Stimulated activated CD4-positive, alpha-beta T cell treated with anti-CD3 and anti-CD28 coated beads, Interleukin-4, amount 100 ng/mL, for 4 hours (primary cell): ENCODE results near the gene ROCK1.

ENCODE experiments used
- DNase-seq, 2 experiments: peaks; one replicate each; pipeline ENCODE4 v3.0.0-alpha.2; 2020

The ROCK1 gene

GRCh38 chr18:21101172-21101571, 10.4 kb downstream of the ROCK1 start:
- no peak for DNase-seq

DNA sequence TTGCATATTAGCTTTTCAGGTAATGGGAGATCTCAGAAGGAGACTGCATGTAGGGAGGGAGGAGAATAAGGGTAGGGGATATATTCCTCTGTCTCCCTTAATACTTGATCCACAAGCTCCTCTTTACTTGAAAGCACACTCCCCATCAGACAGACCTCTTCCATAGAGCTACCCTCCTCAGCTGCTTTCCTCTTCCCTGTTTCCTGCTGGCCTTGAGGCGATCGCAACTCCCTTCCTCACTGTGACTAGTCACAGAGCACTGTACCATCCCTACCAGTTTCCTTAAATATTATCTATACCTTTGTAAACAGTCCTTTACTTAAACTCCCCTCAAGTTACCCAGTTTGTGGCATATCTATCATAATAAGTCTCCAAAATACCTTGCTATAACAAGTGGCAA, 10.9 kb downstream of the ROCK1 start:
- DNase-seq: no peak

- DNase-seq: no peak
Measured at GRCh38 chr18:21100146-21100545, 11.5 kb downstream of the ROCK1 start.

- DNase-seq: no peak
Measured at GRCh38 chr18:21099442-21099841, 12.2 kb downstream of the ROCK1 start.

- DNase-seq: no peak
Measured at GRCh38 chr18:21096760-21097159, 14.9 kb downstream of the ROCK1 start.

DNA sequence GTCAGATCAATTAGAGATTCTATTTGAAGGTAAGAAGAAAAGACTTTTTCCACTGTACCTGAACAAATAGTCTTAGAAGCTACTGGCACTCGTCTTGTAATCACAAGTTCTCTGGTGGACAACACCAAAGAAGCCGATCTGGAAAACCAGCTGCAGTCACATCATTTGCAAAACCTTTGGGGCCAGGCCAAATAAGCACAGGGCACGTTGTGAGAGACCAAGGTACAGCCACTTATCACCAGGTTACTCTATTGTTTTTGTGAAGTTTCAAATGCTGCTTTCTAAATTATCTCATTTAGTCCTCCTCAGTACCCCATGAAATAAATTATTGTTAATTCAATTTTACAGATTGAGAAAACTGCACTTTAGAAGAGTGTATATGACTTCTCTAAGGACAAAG, 18.5 kb downstream of the ROCK1 start:
- DNase-seq: no peak

- no peak for DNase-seq
Measured at GRCh38 chr18:21090680-21091079, 20.9 kb downstream of the ROCK1 start.

- DNase-seq: no peak
Measured at GRCh38 chr18:21085579-21086166, 25.9 kb downstream of the ROCK1 start.

DNA sequence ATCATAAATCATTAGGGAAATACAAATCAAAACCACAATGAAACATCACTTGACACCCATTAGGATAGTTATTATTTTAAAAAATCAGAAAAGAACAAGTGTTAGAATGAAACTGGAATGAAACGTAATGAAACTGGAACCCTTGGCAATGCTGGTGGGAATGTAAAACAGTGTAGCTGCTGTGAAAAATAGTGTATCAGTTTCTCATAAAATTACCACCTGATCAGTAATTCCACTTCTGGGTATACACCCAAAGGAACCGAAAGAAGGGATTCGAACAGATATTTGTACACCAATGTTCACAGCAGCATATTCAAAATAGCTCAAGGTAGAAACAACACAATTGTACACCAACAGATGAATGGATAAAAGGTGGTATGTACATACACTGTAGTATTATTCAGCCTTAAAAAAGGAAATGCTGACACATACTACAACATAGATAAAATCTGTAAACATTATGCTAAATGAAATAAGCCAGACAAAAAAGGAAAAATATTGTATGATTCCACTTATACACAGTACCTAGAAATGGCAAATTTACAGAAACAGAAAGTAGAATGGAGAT, 27.0 kb downstream of the ROCK1 start:
- DNase-seq: no peak

DNA sequence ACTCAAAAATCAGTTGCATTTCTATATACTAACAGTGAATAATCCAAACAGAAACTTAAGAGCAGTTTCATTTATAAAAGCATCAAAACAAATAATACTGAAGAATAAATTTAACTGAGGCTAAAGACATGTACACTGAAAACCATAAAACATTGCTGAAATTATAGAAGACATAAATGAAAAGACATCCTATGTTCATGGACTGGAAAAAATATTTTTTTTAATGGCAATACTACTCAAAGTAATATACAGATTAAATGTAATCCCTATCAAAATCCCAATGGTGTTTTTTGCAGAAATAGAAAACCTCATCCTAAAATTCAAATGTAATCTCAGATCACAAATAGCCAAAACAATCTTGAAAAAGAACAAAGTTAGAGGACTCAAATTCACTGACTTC, 28.6 kb downstream of the ROCK1 start:
- DNase-seq: no peak

DNA sequence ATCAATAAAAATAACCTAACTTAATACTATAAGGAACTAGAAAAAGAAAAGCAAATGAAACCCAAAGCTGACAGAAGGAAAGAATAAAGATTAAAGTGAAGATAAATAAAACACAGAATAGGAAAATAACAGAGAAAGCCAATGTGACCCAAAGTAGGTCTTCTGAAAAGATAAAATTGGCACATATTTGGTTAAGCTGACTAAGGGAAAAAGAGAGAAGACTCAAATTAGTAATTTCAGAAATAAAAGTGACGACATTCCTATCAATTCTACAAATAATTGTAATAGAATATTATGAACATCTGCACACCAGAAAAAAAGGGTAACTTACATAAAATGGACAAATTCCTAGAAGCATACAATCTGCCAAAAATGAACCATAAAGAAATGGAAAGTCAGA, 30.2 kb downstream of the ROCK1 start:
- DNase-seq: no peak

DNA sequence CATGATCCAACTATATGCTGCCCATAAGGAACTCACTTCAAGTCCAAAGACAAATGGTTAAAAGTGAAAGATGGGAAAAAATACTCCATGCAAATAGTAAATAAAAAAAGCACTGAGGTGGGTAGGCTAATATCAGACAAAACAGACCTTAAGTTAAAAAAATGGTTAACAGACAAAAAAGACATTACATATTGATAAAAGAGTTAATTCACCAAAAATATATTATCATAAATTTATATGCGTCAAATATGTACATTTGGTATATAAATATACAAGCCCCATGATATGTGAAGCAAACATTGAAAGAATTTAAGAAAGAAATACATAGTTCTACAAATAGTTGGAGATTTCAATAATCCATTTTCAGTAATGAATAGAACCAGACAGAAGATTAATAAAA, 31.0 kb downstream of the ROCK1 start:
- DNase-seq: no peak

DNA sequence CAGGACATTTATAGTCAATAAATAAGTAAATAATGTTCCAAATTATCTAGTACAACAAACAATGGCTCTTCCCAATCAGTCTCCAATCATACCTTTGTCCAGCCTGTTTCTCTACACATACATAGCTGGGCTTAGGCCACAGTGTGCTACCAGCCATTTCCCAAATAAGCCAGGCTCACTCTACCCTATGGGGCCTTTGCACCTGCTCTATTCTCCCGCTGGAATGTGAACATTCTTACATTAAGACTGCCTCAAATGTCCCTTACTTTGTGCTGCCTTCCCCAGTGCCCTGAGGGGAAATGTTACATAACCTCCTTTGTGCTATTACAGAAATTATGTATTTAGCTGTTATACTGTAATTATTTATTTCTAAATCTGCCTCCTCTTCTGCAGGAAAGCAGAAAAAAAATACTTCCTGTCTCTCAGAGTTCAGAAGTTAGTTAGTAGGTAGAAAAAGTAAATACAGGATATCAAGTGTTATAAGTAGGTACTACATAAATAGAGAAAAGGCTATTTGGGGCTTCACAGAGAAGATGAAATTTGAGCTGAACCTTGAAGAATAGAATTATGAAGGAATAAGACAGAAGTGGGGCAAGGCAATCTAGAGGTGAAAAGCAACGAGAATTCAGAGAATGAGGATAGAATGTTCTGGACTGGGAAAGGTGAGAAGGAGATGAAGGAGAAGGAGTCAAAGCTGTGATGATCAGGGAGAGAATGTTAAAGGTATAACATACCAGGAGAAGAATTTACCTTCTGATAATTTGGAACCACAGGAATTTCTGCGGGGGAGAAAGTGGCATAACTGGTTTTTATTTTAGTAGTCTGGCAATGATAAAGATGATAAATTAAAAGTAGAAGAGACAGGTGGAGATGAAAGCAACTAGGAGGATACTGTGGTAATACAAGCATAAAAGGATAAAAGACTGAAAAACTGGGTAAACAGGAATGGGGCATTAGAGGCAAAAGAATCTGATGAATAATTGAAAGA, 37.0 kb downstream of the ROCK1 start:
- DNase-seq: no peak

DNA sequence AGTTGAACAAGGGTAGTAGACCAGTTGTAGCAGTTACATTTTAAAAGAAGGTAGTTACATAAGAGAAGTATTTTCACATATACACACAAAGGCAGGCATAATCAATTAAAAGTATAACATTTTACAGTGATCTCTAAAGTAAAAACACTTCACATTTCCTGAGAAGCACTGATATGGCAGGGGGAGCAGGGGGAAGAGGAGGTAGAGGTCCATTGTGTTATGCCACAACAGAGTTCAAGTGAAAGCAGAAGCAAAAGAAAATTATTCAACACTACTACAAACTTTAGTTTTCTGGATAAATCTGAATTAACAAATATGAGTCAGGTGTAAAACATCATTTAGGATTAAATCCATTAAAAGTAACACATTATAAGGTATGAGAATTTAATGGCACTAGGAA, 38.4 kb downstream of the ROCK1 start:
- no peak for DNase-seq

DNA sequence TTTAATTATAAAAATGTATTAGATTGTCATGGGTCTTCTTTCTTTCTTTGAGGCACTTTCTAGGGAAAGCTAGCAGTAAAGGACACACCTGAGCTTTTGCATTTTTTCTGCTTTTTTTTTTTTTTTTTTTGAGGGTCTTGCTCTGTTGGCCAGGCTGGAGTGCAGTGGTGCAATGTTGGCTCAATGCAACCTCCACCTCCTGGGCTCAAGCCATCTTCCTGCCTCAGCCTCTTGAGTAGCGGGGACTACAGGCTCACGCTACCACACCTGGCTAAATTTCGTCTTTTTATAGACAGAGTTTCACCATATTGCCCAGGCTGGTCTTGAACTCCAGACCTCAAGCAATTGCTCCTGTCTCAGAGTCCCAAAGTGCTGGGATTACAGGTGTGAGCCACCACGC, 40.5 kb downstream of the ROCK1 start:
- DNase-seq: no peak

GRCh38 chr18:21069468-21069867, 42.1 kb downstream of the ROCK1 start:
- no peak for DNase-seq

GRCh38 chr18:21064347-21064746, 47.3 kb downstream of the ROCK1 start:
- no peak for DNase-seq

GRCh38 chr18:21063011-21063410, 48.6 kb downstream of the ROCK1 start:
- DNase-seq: no peak

GRCh38 chr18:21057112-21057511, 54.5 kb downstream of the ROCK1 start:
- DNase-seq: no peak

- no peak for DNase-seq
Measured at GRCh38 chr18:21056545-21056944, 55.1 kb downstream of the ROCK1 start.

DNA sequence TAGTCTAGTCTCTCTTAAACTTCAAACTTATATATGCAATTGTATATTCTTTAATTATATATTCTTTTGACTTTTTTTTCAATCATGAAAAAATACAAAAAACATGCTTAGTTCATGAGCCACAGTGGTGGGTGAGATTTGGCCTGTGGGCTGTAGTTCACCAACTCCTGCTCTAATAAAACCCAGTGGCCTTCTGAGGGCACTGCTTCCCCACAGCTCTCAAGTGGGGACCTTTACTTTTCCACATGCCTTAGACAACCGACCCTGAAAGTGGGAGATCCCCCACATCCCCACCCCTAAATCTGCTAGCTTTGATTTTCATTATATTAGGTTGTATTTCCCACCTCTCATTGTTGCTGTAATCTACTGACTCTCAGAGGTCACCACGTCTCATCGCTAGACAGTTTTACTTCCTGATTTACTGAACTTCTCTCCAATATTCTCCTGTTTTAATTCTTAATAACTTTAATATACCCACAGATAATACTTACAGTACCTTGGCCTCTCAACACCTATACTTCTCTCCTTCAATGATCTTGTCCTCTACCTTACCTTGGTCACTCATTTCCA, 57.3 kb downstream of the ROCK1 start:
- DNase-seq: no peak

GRCh38 chr18:21053127-21053526, 58.5 kb downstream of the ROCK1 start:
- DNase-seq: no peak

- DNase-seq: no peak
Measured at GRCh38 chr18:21052385-21052784, 59.2 kb downstream of the ROCK1 start.

DNA sequence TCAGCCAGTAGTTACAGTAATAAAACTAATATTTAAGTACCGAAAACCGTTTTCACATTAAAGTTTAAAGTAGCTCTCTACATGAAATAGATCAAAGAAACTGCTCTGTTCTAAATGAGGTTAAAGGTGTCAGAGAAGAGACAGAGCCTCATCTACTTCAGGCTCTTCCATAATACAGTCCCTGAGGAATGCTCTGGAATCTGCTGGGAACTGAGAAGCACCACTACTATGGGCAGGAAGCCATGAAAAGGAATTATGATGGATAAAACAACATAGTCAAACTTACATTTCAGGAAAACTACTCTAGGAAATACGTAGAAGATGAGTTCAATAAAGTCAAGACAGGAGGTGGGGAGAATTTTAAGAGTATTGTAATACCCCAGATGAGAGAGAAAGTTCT, 60.0 kb downstream of the ROCK1 start:
- no peak for DNase-seq
